Measurements from ENCODE around the gene CIZ1.
A peak's percentile ranks its signal among the peaks of the same experiment; 100 is the strongest.

Gene CIZ1

GRCh38 chr9:128163027-128163515 is 28.3 kb downstream of the CIZ1 start:
- no peak for DNase-seq (ENCODE audit: low read depth in 2 of 2)

DNA sequence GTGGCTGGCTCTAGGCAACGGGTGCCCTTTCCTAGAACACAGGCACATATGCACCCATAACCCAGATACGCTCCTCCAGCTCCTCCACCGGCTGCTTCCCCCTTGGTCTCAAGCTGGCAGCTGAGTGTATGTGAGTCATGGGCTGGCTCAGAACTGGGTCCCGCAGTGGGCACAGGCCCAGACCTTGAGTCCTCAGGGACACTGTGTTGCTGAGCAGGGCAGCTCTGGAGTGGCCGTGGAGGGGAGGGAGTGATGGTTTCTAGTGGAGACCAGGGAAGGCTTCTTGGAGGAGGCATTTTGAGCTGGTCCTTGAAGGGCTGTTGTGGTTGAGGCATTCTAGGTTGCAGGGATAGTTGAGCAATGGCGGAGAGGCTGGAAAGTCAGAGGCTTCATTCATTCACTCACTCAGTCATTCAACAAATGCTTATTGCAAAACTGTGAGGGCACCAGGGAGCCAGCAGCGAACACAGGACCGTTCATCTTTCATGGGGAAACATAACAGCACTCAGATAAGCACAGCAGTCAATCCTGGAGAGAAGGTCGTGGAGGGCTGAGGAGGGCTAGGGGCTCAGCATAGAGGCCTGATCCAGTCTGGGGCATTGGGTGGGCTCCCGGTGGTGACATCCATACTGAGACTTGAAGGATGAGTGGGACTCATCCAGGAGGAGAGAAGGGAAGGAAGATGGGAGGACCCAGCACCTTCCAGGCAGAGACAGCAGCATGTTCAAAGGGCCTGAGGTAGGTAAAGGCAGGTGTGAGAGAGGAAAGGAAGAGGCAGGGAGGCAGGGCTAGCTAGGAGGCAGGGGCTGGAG is 29.0 kb downstream of the CIZ1 start:
- no peak for DNase-seq (ENCODE audit: low read depth in 2 of 2)

- no peak for DNase-seq (ENCODE audit: low read depth in 2 of 2)
Measured at GRCh38 chr9:128161215-128161902, 30.0 kb downstream of the CIZ1 start.

DNA sequence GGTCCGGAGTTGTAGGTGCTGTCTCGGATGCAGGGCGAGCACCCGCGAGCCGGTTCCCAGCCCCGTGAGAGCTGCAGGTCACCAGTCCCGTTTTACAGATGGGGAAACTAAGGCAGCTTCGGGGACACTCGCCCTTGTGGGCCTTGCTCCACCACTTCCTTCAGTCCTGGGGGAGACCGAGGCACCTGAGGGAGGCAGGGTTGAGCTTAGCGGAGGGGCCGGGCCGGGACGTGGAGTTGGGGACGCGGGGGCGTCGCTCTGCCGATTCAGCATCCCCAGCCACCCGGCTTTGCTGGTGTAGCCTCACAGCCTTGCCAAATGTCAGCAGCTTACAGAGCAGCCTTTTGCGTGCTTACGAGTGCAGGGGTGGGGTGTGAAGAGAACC is 30.8 kb downstream of the CIZ1 start:
- DNase-seq (ENCODE audit: low read depth in 2 of 2): peak; percentile 39 to 43

DNA sequence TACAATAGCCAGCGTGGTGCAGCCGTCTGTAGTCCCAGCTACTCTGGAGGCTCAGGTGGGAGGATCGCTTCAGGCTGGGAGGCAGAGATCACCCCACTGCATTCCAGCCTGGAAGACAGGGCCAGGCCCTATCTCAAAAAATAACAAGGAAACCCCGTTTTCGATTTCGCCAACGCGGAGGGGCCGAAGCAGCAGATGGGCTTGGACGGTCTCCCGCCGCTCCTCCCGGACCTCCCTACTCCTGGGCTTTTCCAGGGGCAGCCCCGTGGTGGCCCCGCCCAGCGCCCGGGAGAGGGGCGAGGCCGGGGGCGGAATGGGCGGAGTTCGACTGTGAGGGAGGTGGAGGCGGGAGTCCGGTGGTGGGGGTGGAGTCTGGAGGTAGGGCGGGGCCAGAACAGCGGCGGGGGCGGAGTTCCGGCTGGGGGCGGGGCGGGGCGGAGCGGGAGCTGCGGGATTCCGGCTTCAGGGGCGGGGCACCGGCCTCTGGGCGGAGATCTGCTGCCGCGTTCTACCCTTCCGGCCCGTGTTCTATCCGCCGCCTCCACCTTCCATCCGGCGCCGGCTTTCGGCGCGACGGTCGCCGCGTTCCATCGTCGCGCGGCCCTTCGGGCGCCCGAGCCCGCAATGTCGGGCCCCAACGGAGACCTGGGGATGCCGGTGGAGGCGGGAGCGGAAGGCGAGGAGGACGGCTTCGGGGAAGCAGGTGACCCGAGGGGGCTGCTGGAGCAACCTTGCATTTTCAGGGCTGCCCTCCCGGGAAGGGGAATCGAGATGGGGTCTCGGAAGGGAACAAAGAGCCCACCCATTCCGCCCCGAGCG is 31.4 kb downstream of the CIZ1 start, which contains the start of gene BBLN:
BBLN (plus strand) TSS at position 482 of the 819 bp plus-strand sequence; CDS start at position 625, 143 bp downstream.
- peak; percentile 89 to 90 for DNase-seq (ENCODE audit: low read depth in 2 of 2)

DNA sequence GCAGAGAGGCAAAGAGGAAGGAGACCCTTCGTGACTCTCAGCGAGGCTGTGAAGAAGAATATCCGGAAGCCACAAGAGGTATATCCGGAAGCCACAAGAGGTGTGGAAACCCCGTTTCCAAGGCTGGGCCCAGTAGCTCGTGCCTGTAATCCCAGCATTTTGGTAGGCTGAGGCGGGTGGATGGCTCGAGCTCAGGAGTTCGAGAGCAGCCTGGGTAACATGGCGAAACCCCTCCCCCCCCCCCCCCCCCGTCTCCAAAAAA is 31.9 kb downstream of the CIZ1 start:
- peak in 1 of 2 donors; percentile 9 for DNase-seq (ENCODE audit: low read depth in 2 of 2)

DNA sequence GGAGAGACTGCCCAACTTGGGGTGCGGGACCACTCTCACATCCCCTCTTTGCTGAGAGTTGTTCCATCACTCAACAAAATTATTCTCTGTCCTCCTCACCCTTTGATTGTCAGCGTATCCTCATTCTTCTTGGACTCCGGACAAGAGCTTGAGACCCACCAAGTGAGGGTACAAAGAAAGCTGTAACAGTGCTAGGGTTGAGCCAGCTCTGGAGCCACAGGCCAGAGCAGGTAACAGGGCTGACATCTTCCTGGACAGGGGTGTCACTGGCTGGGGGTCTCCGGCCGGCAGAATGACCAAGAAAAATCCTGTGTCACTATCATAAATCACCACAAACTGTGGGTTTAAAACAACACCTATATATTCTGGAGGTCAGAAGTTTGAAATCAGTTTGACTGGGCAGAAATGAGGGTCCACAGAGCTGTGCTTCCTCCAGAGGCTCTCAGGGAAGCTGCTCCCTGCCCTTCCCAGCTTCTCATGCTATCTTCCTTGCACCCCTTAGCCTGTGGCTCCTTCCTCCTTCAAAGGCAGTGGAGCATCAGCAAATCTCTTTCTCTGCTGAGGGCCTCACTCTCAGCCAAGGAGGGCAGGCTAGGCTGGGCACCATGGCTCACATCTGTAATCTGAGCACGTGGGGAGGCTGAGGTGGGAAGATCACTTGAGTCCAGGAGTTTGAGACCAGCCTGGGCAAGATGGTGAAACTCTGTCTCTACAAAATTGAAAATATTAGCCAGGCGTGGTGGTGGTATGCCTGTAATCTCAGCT is 35.5 kb downstream of the CIZ1 start:
- DNase-seq (ENCODE audit: low read depth in 2 of 2): no peak

DNA sequence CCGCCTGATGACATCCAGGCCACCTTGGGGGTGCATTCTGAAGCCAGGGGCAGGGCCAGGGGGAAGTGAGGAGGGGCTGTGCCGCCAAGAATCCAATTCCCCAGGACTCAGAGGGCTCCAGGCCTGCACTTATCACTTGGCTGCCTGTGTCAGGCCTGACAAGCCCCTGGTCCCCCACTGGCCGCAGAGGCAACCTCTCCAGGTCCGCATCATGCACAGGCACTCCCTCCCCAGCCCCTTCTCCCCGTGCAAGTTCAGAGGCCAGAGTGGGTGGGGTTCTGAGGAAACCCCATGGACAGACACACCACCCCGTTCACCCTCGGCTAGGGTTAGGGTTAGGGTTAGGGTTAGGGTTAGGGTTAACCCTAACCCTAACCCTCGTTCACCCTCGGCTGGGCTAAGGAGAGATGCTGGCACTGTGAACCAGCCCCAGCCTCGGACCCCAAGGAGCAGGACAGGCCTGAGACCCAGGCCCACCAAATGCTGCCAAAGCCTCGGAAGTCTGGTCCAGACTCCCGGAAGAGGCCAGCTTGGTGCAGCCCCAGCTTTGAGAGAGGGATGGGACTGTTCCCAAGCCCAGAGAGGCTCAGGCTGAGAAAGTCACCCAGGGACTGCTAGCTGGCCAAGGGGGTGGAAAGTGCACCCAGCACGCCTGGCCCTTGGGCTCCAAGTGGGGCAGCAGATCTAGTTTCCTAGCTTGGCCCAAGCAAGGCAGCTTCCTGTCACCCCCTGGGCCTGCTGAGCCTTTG is 37.3 kb downstream of the CIZ1 start:
- no peak for DNase-seq (ENCODE audit: low read depth in 2 of 2)

DNA sequence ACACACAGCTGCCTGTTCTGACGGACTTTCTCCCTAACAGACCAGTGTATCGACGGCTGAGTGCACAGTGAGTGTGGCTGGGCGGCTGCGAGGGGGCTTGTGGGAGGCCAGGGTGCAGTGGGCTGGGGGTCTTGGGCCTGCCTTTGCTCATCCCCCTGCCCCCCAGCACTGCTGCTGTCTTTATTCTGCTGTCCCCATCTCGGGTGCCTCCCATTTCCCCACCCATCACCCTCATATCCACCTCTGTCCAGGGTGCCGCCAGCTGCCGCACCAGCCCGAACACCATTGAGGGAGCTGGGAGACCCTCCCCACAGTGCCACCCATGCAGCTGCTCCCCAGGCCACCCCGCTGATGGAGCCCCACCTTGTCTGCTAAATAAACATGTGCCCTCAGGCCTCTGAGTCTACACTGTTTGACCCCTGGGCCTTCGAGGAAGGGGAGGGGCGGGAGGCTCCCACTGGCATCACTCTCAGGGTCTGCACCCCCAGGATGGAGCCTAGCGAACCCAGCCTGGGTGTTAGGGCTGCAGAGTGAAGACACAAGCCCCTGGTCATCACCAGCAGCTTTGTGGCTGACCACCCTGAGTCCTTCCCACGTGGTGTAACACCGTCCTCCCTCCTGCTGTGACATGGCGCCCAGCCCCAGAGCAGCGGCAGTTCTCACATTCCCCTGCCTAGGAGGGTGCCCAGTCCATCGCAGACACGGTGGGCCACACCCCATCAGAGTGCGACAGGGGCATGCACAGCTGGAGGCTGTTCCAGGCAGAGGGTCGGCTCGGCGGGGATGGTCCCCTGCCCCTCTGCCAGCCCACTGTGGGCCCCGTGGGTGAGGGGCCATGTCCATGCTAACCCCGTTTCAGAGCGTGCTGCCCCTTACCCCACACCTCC is 38.1 kb downstream of the CIZ1 start:
- DNase-seq (ENCODE audit: low read depth in 2 of 2): no peak

DNA sequence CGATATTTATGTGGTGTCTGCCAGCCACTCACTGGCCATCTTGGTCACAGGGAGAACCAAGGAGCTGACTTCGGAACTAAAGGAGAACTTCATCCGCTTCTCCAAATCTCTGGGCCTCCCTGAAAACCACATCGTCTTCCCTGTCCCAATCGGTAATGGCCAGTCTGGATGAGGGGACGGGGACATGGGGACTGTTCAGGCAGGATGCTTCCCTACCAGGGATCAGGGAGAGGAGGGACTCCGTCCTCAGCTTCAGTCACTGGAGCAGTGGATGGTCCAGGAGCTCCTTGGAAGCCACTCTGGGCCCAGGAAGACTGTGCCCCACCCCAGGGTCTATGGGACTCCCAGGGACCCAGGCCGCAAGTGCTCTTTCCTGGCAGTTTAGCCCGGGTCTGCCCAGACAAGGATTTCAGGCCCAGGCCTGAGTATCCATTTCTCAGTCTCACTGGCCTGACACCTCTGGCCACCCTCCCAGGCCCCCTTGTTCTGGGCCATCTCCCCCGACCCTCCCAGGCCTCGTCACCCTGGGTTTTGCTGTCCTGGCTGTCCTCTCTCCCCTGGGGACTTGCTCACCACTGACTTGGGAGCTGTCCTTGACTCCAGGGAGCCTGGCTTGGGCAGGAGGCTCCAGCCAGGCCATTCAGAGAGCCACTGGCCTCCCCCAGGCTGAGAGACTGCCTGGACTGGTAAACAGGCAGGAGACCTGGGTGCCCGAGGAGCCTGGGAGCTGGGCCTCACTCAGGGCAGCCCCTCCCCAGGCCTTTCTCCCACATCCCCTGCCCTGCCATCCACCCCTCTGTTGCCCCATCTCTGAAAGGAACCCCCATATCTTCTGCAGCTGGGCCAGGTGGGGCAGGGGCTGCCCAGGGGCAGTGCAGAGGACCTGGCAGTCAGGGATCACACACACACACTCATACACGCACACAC is 39.0 kb downstream of the CIZ1 start:
- no peak for DNase-seq (ENCODE audit: low read depth in 2 of 2)

DNA sequence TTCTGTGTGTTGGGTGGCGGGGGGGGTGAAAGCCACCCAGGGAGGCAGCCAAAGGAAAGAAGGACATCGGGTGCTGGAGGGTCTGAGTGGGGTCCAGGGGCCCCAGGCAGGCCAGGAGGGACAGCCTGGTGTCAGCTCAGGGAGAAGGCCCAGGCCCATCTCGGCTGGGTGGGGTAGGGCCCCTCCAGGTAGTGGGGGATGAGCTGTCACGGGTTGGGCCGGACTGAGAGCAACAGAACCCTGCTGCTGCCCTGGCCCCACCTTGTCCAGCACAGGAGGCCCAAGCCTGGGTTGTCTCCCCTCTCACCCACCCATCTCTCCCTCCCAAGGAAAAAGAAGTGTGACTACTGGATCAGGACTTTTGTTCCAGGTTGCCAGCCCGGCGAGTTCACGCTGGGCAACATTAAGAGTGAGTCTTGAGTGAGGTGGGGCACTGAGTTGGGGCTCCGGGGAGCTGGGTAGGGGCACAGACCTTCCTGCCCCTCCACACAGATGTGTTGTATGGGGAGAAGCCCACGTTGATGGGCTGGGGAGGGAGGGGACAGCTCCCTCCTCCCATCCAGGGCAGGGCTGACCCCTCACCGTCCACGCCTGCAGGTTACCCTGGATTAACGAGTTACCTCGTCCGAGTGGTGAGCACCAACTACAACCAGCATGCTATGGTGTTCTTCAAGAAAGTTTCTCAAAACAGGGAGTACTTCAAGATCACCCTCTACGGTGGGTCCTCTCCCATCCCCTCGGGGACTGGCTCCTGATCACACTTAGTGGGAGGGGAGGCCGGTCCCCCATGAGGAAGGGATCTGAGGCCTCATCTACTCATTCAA is 39.9 kb downstream of the CIZ1 start:
- no peak for DNase-seq (ENCODE audit: low read depth in 2 of 2)

- no peak for DNase-seq (ENCODE audit: low read depth in 2 of 2)
Measured at GRCh38 chr9:128150594-128151308, 40.6 kb downstream of the CIZ1 start.

- no peak for DNase-seq (ENCODE audit: low read depth in 2 of 2)
Measured at GRCh38 chr9:128149951-128150593, 41.3 kb downstream of the CIZ1 start.

GRCh38 chr9:128149001-128149701 is 42.2 kb downstream of the CIZ1 start, which contains the start of gene LCN2:
LCN2 (plus strand) TSS chr9:128149453; CDS start chr9:128149526, 73 bp downstream.
- no peak for DNase-seq (ENCODE audit: low read depth in 2 of 2)

GRCh38 chr9:128148509-128149000 is 42.8 kb downstream of the CIZ1 start:
- DNase-seq (ENCODE audit: low read depth in 2 of 2): no peak

Data from stimulated activated CD8-positive, alpha-beta memory T cell treated with anti-CD3 and anti-CD28 coated beads, Interleukin-15, amount 100 ng/mL, for 48 hours (primary cell).